Esophagus squamous epithelium (tissue), 5 donors: ENCODE results near the gene IFI44L. TPM values are rescaled to one million over a fixed set of nuclear protein-coding genes. Genes with fewer than 3 reads are reported as not detected.

Experiments
- DNase-seq: peaks from one replicate; lab custom pipeline; 2025; lab: John Stamatoyannopoulos, UW
- H3K27ac ChIP-seq, 4 donors: fragments of 200-600 bp; sonication (generic); one replicate each; pipeline ENCODE4 v1.5.1; 2016 to 2019; ENCODE audit warnings: mild to moderate bottlenecking in 1 of 4
- H3K27me3 ChIP-seq, 4 donors: fragments of 200-600 bp; sonication (generic); 1 replicate in 3 of 4; 2 replicates in 1 of 4; pipeline versions ENCODE4 v1.5.1 to v1.6.0; 2017 to 2021; ENCODE audit warnings: antibody characterized with exemption in 1 of 4
- H3K36me3 ChIP-seq, 3 donors: fragments of 200-600 bp; sonication (generic); one replicate each; pipeline ENCODE4 v1.5.1; 2016 to 2019
- H3K4me1 ChIP-seq, 3 donors: fragments of 200-600 bp; sonication (generic); one replicate each; pipeline ENCODE4 v1.5.1; 2017 to 2019
- H3K4me3 ChIP-seq, 4 donors: fragments of 200-600 bp; sonication (generic); 1 replicate in 3 of 4; 2 replicates in 1 of 4; pipeline ENCODE4 v1.5.1; 2016 to 2019; ENCODE audit warnings: mild to moderate bottlenecking in 2 of 4, moderate library complexity in 1 of 4
- H3K9me3 ChIP-seq, 3 donors: fragments of 200-600 bp; sonication (generic); one replicate each; pipeline ENCODE4 v1.5.1; 2016 to 2019
- CTCF ChIP-seq, 6 experiments: fragments of 450-650 bp in 4 of 6; fragments of 200-600 bp in 2 of 6; sonication (generic) in 2 of 6; IDR thresholded peaks; one replicate each; pipeline ENCODE4 v1.5.1; 2016 to 2019; ENCODE audit warnings: antibody characterized with exemption in 6 of 6, mild to moderate bottlenecking in 4 of 6, moderate library complexity in 4 of 6
- POLR2A ChIP-seq, 4 donors: fragments of 450-650 bp; IDR thresholded peaks; one replicate each; pipeline ENCODE4 v1.6.1; 2017; ENCODE audit warnings: antibody characterized with exemption in 4 of 4, mild to moderate bottlenecking in 4 of 4, moderate library complexity in 3 of 4
- WGBS, 2 donors: methylation state at CpG; one replicate each; pipeline ENCODE4 v1.1.5; 2018; 5-methylcytosine and 5-hydroxymethylcytosine counted together
- intact Hi-C: fragments of 100-400 bp; cut with DNase I; formaldehyde crosslinking; loops from one replicate; pipeline ENCODE4 v1.15.0; 2022
- total RNA-seq, 4 donors: library from RNA; depleted of rRNA; stranded (reverse); fragments of >200 nt; gene quantifications; one replicate each; pipeline ENCODE4 v1.1.0, GENCODE V29; 2016
- donor health status: DM: yes; HTN: yes; CAD: no.

Gene IFI44L
- total RNA-seq, 4 donors from 2014 or later = 0.11 to 13.6 (median 4.4) TPM

- H3K27me3 ChIP-seq = no peaks in the 10 kb centered on the region
- intact Hi-C loops = loop anchor here (5.0 kb wide), 1 partner anchor 53 kb away; no protein-coding TSS in a partner anchor
- WGBS, 2 donors = 49 to 51% methylated on average over 3 of the region's 3 CpGs
- H3K36me3 ChIP-seq = no peaks in the 10 kb centered on the region
- TF ChIP-seq POLR2A (IDR thresholded peaks at IDR 0.05) (no peak), CTCF (IDR thresholded peaks at IDR 0.05) (no peak)
- no peaks in the 10 kb centered on the region for H3K9me3 ChIP-seq
- H3K27ac ChIP-seq = peak overlapping the region; percentile 36 to 77 (median 68)
- H3K4me1 ChIP-seq = peaks cover 0 to 35% (median 10%) of the 10 kb centered on the region in 3 donors
- H3K4me3 ChIP-seq = peak overlapping the region in 2 of 4 donors; percentile 24 to 53
- no peak for DNase-seq
These were observed 1.2 kb upstream of the IFI44L start for GRCh38 chr1:78619032-78619431.

- H3K4me1 ChIP-seq = peaks cover 0 to 35% (median 10%) of the 10 kb centered on the region in 3 donors
- H3K4me3 ChIP-seq = peak overlapping the region; percentile 9 to 53 (median 30)
- no peaks in the 10 kb centered on the region for H3K36me3 ChIP-seq
- H3K9me3 ChIP-seq = no peaks in the 10 kb centered on the region
- H3K27me3 ChIP-seq = no peaks in the 10 kb centered on the region
- TF ChIP-seq CTCF (IDR thresholded peaks at IDR 0.05) = no peak
- no peak for TF ChIP-seq POLR2A (IDR thresholded peaks at IDR 0.05)
- peak overlapping the region; percentile 36 to 77 (median 68) for H3K27ac ChIP-seq
- DNase-seq = no peak
- intact Hi-C loops = loop anchor here (5.0 kb wide), 1 partner anchor 53 kb away; no protein-coding TSS in a partner anchor
- 47 to 62% methylated on average over 4 of the region's 4 CpGs for WGBS, 2 donors
These were observed 824 bp upstream of the IFI44L start for GRCh38 chr1:78619446-78619802.

GRCh38 chr1:78620666-78621065 is 418 bp downstream of the IFI44L start:
- intact Hi-C loops = no loop called here
- DNase-seq = no peak
- Histone ChIP-seq H3K36me3 (no peaks in the 10 kb centered on the region), H3K4me1 (peaks cover 0 to 35% (median 10%) of the 10 kb centered on the region in 3 donors), H3K4me3 (peak overlapping the region in 3 of 4 donors; percentile 24 to 53 (median 36)), H3K27me3 (no peaks in the 10 kb centered on the region), H3K27ac (peak overlapping the region; percentile 20 to 77 (median 68)), H3K9me3 (no peaks in the 10 kb centered on the region)
- TF ChIP-seq POLR2A (IDR thresholded peaks at IDR 0.05) (no peak), CTCF (IDR thresholded peaks at IDR 0.05) (no peak)
- 11 to 24% methylated on average over 1 of the region's 1 CpG for WGBS, 2 donors

GRCh38 chr1:78622548-78622947 is 2.3 kb downstream of the IFI44L start:
- peak overlapping the region in 1 of 4 donors; percentile 24 for H3K4me3 ChIP-seq
- no peaks in the 10 kb centered on the region for H3K9me3 ChIP-seq
- TF ChIP-seq POLR2A (IDR thresholded peaks at IDR 0.05) = no peak
- TF ChIP-seq CTCF (IDR thresholded peaks at IDR 0.05) = no peak
- no peaks in the 10 kb centered on the region for H3K27me3 ChIP-seq
- DNase-seq = no peak
- WGBS, 2 donors = 73 to 83% methylated on average over 4 of the region's 4 CpGs
- intact Hi-C loops = no loop called here
- peaks cover 0 to 31% (median 10%) of the 10 kb centered on the region in 3 donors for H3K4me1 ChIP-seq
- no peaks in the 10 kb centered on the region for H3K36me3 ChIP-seq
- peak overlapping the region in 2 of 4 donors; percentile 1 to 27 for H3K27ac ChIP-seq

GRCh38 chr1:78624035-78624434 is 3.8 kb downstream of the IFI44L start:
- intact Hi-C loops = no loop called here
- TF ChIP-seq POLR2A (IDR thresholded peaks at IDR 0.05) = no peak
- TF ChIP-seq CTCF (IDR thresholded peaks at IDR 0.05) = no peak
- WGBS, 2 donors = 77 to 97% methylated on average over 4 to 7 of the region's 7 CpGs

More at GRCh38 chr1:78624035-78624434, 3.8 kb downstream of the IFI44L start:
- Histone ChIP-seq H3K9me3 (no peaks in the 10 kb centered on the region), H3K36me3 (no peaks in the 10 kb centered on the region), H3K27ac (peak overlapping the region in 1 of 4 donors; percentile 36), H3K4me1 (peaks cover 0 to 24% (median 6%) of the 10 kb centered on the region in 3 donors), H3K4me3 (no peak overlapping the region), H3K27me3 (no peaks in the 10 kb centered on the region)
- no peak for DNase-seq
